CD4-positive, alpha-beta memory T cell (primary cell): ENCODE results near the gene EEPD1. TPM values are rescaled to one million over a fixed set of nuclear protein-coding genes. Genes with fewer than 3 reads are reported as not detected.
"Not testable (repeated sequence)": the region's sequence is repeated elsewhere in the genome, so short reads cannot be mapped to it uniquely, and the experiment has no call there.

Source experiments
- CTCF ChIA-PET: fragments of 350-600 bp; sonication (Branson Sonifier 250); formaldehyde crosslinking; loops from one replicate; lab custom pipeline; 2021; ENCODE audit warnings: inconsistent platforms; ENCODE audit not compliant: partially characterized antibody; lab: Charles Lee
- POLR2A ChIA-PET: fragments of 350-600 bp; sonication (Branson Sonifier 250); formaldehyde crosslinking; loops from one replicate; lab custom pipeline; 2021; ENCODE audit not compliant: partially characterized antibody; lab: Charles Lee
- DNase-seq, 5 donors: peaks; one replicate each; pipeline versions ENCODE4 v3.0.0 to v3.0.0-alpha.2; 2020 to 2022; ENCODE audit warnings: mixed read lengths in 1 of 5
- H3K27ac ChIP-seq: one replicate; pipeline ENCODE4 v1.7.0; 2013; ENCODE audit warnings: low read depth, low read length
- H3K27me3 ChIP-seq: 2 replicates; pipeline ENCODE4 v1.7.0; 2013; ENCODE audit warnings: mild to moderate bottlenecking, low read length, moderate library complexity; ENCODE audit not compliant: insufficient read depth
- H3K36me3 ChIP-seq: 2 replicates; pipeline ENCODE4 v1.7.0; 2013; ENCODE audit warnings: mild to moderate bottlenecking, low read length, moderate library complexity; ENCODE audit not compliant: insufficient read depth
- H3K4me1 ChIP-seq: 2 replicates; pipeline ENCODE4 v1.7.0; 2013; ENCODE audit warnings: mild to moderate bottlenecking, low read length, moderate library complexity; ENCODE audit not compliant: insufficient read depth
- H3K4me3 ChIP-seq, 2 donors: one replicate each; pipeline ENCODE4 v1.7.0; 2013; ENCODE audit warnings: low read length in 2 of 2, mild to moderate bottlenecking in 1 of 2
- H3K9me3 ChIP-seq, 2 donors: one replicate each; pipeline ENCODE4 v1.7.0; 2013; ENCODE audit warnings: low read length in 2 of 2, control low read depth in 1 of 2; ENCODE audit not compliant: control insufficient read depth in 1 of 2
- H3K27ac Mint-ChIP-seq, 7 donors: one replicate each; pipeline ENCODE4 v1.8.0; 2020 to 2021; ENCODE audit warnings: mixed read lengths in 7 of 7, mild to moderate bottlenecking in 6 of 7, inconsistent platforms in 3 of 7, moderate library complexity in 3 of 7
- H3K27me3 Mint-ChIP-seq, 2 donors: one replicate each; pipeline ENCODE4 v1.8.0; 2020 to 2021; ENCODE audit warnings: mixed read lengths in 2 of 2
- H3K36me3 Mint-ChIP-seq, 2 donors: one replicate each; pipeline ENCODE4 v1.8.0; 2020 to 2021; ENCODE audit warnings: mixed read lengths in 2 of 2, inconsistent platforms in 1 of 2, mild to moderate bottlenecking in 1 of 2
- H3K4me1 Mint-ChIP-seq, 4 donors: one replicate each; pipeline ENCODE4 v1.8.0; 2020 to 2021; ENCODE audit warnings: mixed read lengths in 4 of 4, mild to moderate bottlenecking in 1 of 4
- H3K4me3 Mint-ChIP-seq, 8 donors: one replicate each; pipeline ENCODE4 v1.8.0; 2020 to 2021; ENCODE audit warnings: mixed read lengths in 8 of 8, mild to moderate bottlenecking in 7 of 8, moderate library complexity in 6 of 8, inconsistent platforms in 3 of 8
- H3K9me3 Mint-ChIP-seq, 8 donors: one replicate each; pipeline ENCODE4 v1.8.0; 2020 to 2021; ENCODE audit warnings: mixed read lengths in 8 of 8, mild to moderate bottlenecking in 5 of 8, inconsistent platforms in 3 of 8, moderate library complexity in 1 of 8
- intact Hi-C: fragments of 100-400 bp; cut with micrococcal nuclease; formaldehyde crosslinking; loops from one replicate; pipeline ENCODE4 v1.15.1; 2023
- polyA plus RNA-seq, 2 donors: library from polyadenylated mRNA; unstranded; fragments of 300-500 nt; fragmentation: Illumina TruSeq; gene quantifications; one replicate each; pipeline ENCODE4 v1.2.3, GENCODE V29; 2021
- total RNA-seq, 2 experiments: library from RNA; stranded (reverse); gene quantifications; one replicate each; pipeline ENCODE4 v1.2.3, GENCODE V29; 2021

Gene EEPD1
- total and polyA plus RNA-seq, 4 experiments from 2014 or later: 6.3 to 63.0 (median 25.2) TPM

GRCh38 chr7:36238138-36238537, 85.1 kb downstream of the EEPD1 start:
- Mint-ChIP-seq H3K36me3 (peaks cover 0 to 4% of the 10 kb centered on the region in 2 donors), H3K27ac (no peak overlapping the region), H3K9me3 (no peaks in the 10 kb centered on the region), H3K4me3 (no peak overlapping the region), H3K27me3 (no peaks in the 10 kb centered on the region), H3K4me1 (peaks cover 0 to 4% (median 2%) of the 10 kb centered on the region in 4 donors)
- Histone ChIP-seq H3K9me3 (no peaks in the 10 kb centered on the region), H3K36me3 (no peaks in the 10 kb centered on the region), H3K27me3 (no peaks in the 10 kb centered on the region), H3K27ac (no peak overlapping the region), H3K4me1 (no peaks in the 10 kb centered on the region), H3K4me3 (no peak overlapping the region)
- intact Hi-C loops: no loop called here
- no peak for DNase-seq
- ChIA-PET CTCF (no interaction called here), POLR2A (no interaction called here)

GRCh38 chr7:36243356-36243755, 90.3 kb downstream of the EEPD1 start:
- H3K9me3 ChIP-seq, intact Hi-C loops, H3K27ac ChIP-seq, H3K27ac Mint-ChIP-seq, H3K36me3 ChIP-seq, H3K27me3 Mint-ChIP-seq, H3K4me1 ChIP-seq, H3K4me3 Mint-ChIP-seq, H3K36me3 Mint-ChIP-seq, DNase-seq, H3K4me3 ChIP-seq, POLR2A ChIA-PET, H3K27me3 ChIP-seq, H3K4me1 Mint-ChIP-seq, H3K9me3 Mint-ChIP-seq: not testable (repeated sequence)
- CTCF ChIA-PET: interaction anchor here (0.9 kb wide), 2 partner anchors 16 to 40 kb away, joined by 3 read pairs; no protein-coding TSS in a partner anchor

GRCh38 chr7:36244001-36244400, 90.9 kb downstream of the EEPD1 start:
- POLR2A ChIA-PET, H3K4me1 ChIP-seq, H3K36me3 ChIP-seq, CTCF ChIA-PET, H3K4me3 Mint-ChIP-seq, H3K4me1 Mint-ChIP-seq, H3K27me3 ChIP-seq, intact Hi-C loops, H3K4me3 ChIP-seq, H3K36me3 Mint-ChIP-seq, H3K27ac ChIP-seq, H3K27ac Mint-ChIP-seq, H3K27me3 Mint-ChIP-seq, H3K9me3 ChIP-seq, H3K9me3 Mint-ChIP-seq, DNase-seq: not testable (repeated sequence)

- no peak overlapping the region for H3K27ac ChIP-seq
- Mint-ChIP-seq H3K4me1 (no peaks in the 10 kb centered on the region), H3K27ac (no peak overlapping the region), H3K9me3 (no peaks in the 10 kb centered on the region), H3K4me3 (no peak overlapping the region), H3K36me3 (peaks cover 0 to 6% of the 10 kb centered on the region in 2 donors), H3K27me3 (no peaks in the 10 kb centered on the region)
- H3K9me3 ChIP-seq: no peaks in the 10 kb centered on the region
- H3K4me1 ChIP-seq: no peaks in the 10 kb centered on the region
- H3K27me3 ChIP-seq: no peaks in the 10 kb centered on the region
- ChIA-PET POLR2A (no interaction called here), CTCF (no interaction called here)
- H3K36me3 ChIP-seq: no peaks in the 10 kb centered on the region
- H3K4me3 ChIP-seq: no peak overlapping the region
- intact Hi-C loops: no loop called here
- DNase-seq: no peak
Measured at GRCh38 chr7:36244429-36244828, 91.4 kb downstream of the EEPD1 start.

- H3K27ac Mint-ChIP-seq: no peak overlapping the region
Measured at GRCh38 chr7:36245684-36246299, 92.7 kb downstream of the EEPD1 start.

GRCh38 chr7:36249091-36249490, 96.0 kb downstream of the EEPD1 start:
- POLR2A ChIA-PET: interaction anchor here (1.2 kb wide), 1 partner anchor 13 kb away, joined by 3 read pairs; no protein-coding TSS in a partner anchor
- no peak for DNase-seq
- Mint-ChIP-seq H3K9me3 (peaks cover 0 to 8% (median 2%) of the 10 kb centered on the region in 8 donors), H3K27me3 (no peaks in the 10 kb centered on the region), H3K36me3 (peaks cover under 1 to 14% of the 10 kb centered on the region in 2 donors), H3K4me3 (no peak overlapping the region), H3K4me1 (no peaks in the 10 kb centered on the region), H3K27ac (no peak overlapping the region)
- Histone ChIP-seq H3K27ac (no peak overlapping the region), H3K4me3 (no peak overlapping the region), H3K4me1 (no peaks in the 10 kb centered on the region), H3K9me3 (no peaks in the 10 kb centered on the region), H3K36me3 (no peaks in the 10 kb centered on the region), H3K27me3 (no peaks in the 10 kb centered on the region)
- CTCF ChIA-PET: interaction anchor here (0.8 kb wide), 1 partner anchor 25 kb away, joined by 3 read pairs; no protein-coding TSS in a partner anchor
- intact Hi-C loops: no loop called here

More at GRCh38 chr7:36245684-36246299, 92.7 kb downstream of the EEPD1 start:
- ChIA-PET POLR2A (no interaction called here), CTCF (no interaction called here)
- Mint-ChIP-seq H3K27me3 (no peaks in the 10 kb centered on the region), H3K36me3 (peaks cover 0 to 6% of the 10 kb centered on the region in 2 donors), H3K9me3 (no peaks in the 10 kb centered on the region), H3K4me3 (no peak overlapping the region), H3K4me1 (no peaks in the 10 kb centered on the region)
- Histone ChIP-seq H3K27me3 (no peaks in the 10 kb centered on the region), H3K4me3 (no peak overlapping the region), H3K27ac (no peak overlapping the region), H3K4me1 (no peaks in the 10 kb centered on the region), H3K9me3 (no peaks in the 10 kb centered on the region), H3K36me3 (no peaks in the 10 kb centered on the region)
- no peak for DNase-seq
- intact Hi-C loops: no loop called here

- Mint-ChIP-seq H3K27me3 (no peaks in the 10 kb centered on the region), H3K4me1 (no peaks in the 10 kb centered on the region), H3K4me3 (no peak overlapping the region), H3K36me3 (peaks cover 13 to 30% of the 10 kb centered on the region in 2 donors), H3K9me3 (peaks cover 0 to 31% (median 23%) of the 10 kb centered on the region in 8 donors), H3K27ac (no peak overlapping the region)
- Histone ChIP-seq H3K4me3 (no peak overlapping the region), H3K4me1 (no peaks in the 10 kb centered on the region), H3K36me3 (no peaks in the 10 kb centered on the region), H3K27me3 (no peaks in the 10 kb centered on the region), H3K27ac (no peak overlapping the region), H3K9me3 (no peaks in the 10 kb centered on the region)
- no peak for DNase-seq
- ChIA-PET POLR2A (no interaction called here), CTCF (no interaction called here)
- intact Hi-C loops: no loop called here
Measured at GRCh38 chr7:36253699-36254098, 100.6 kb downstream of the EEPD1 start.
